ENCODE results near the gene ALPI.

ALPI gene

DNA sequence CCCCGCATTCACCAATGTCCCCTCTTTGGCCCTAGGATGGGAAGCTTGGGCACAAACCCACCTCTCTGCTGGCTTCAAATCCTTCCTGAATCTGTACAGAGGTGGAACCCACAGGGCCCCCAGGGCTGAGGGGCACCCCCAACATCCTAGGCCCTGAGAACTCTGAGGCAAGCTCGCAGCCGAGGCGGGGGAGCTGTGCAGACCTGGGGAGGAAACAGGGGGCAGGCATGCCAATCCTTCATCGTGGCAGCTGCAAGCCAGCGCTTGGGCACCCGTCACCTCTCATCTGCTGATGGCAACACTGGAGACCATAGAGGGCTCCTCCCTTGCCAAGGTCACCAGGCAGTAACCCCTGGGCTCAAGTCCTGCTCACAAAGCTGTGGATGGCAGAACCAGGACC is 20.8 kb downstream of the ALPI start:
- TF ChIP-seq, protein P1, sequence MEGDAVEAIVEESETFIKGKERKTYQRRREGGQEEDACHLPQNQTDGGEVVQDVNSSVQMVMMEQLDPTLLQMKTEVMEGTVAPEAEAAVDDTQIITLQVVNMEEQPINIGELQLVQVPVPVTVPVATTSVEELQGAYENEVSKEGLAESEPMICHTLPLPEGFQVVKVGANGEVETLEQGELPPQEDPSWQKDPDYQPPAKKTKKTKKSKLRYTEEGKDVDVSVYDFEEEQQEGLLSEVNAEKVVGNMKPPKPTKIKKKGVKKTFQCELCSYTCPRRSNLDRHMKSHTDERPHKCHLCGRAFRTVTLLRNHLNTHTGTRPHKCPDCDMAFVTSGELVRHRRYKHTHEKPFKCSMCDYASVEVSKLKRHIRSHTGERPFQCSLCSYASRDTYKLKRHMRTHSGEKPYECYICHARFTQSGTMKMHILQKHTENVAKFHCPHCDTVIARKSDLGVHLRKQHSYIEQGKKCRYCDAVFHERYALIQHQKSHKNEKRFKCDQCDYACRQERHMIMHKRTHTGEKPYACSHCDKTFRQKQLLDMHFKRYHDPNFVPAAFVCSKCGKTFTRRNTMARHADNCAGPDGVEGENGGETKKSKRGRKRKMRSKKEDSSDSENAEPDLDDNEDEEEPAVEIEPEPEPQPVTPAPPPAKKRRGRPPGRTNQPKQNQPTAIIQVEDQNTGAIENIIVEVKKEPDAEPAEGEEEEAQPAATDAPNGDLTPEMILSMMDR (IDR thresholded peaks at IDR 0.05; ENCODE audit: control insufficient read depth, insufficient read depth, low read depth, low read length, missing control alignments), result no peak
- DNase-seq (ENCODE audit: low read depth), result no peak
- no peak overlapping the region for H3K4me3 ChIP-seq (ENCODE audit: control insufficient read depth, low read depth, low read length)

DNA sequence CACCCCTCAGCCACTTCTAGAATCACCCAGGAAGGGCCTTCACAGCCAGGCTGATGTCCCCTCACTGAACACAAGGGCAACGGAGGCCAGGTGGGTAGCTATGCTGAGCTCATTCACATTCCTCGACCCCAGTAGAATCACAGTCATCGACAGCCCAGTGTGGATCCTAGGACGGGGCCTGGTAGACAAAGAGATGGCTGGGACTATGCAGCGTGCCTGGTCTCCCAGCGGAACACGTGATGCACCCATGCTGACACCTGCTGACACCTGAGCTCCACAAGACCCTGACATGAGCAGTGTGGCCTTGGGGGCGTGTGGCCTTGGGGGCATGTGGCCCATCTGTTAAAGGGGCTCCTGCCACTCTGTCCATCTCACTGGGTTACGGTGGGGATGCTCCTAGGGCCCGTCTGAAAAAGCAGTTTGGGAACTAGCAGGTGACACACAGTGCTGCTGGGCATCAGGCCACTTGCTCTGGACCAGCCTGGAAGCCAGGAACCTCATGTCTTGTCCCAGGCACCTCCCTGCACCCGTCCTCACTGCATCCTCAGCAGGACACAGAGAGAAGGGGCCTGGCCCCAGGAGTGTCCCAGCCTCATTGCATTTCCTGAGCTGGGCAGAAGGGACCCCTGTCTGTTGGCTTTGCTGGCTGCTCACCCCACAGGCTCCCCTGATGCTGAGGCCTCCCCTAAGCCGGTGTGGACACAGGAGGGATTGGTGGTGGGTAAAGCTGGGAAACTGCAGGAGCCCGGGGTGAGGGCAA is 22.0 kb downstream of the ALPI start:
- no peak overlapping the region for H3K4me3 ChIP-seq (ENCODE audit: control insufficient read depth, low read depth, low read length)
- DNase-seq (ENCODE audit: low read depth), result no peak
- TF ChIP-seq, protein P1 (IDR thresholded peaks at IDR 0.05; ENCODE audit: control insufficient read depth, insufficient read depth, low read depth, low read length, missing control alignments), result no peak

DNA sequence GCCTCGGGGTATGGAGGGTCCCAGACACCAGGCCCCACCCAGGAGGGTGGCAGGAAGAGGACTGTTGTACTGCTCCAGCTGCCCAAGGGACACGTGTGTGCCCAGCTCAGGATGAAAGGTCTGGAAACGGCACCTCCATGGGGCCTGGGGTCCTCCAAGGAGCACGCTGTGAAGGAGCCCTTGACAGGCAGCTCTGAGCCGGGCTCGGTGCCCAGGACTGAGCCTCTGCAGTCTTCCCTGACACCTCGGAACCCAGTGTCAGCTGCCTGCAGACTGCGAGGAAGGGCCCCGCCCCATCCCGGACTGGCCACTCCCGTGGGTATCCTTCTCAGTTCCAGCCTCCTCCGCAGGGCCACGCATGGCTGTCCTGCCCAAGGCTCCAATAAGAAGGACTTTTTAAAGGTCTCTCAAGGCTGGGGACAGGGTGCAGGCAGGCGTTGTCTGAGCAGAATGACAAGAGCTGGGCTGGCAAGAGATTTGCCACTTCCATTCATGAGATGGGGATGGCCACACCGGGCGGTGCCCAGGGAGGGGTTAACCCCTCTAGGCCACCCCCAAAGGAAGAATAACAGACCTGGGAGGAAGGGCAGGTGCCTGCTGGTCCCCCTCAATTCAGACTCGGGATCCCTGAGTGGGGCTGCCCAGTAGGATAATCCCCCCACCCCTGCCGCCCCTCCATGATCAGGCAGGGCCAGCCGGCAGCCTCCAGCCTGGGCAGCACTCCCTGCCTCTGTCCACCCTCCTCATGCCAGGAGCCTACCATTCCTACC is 22.8 kb downstream of the ALPI start:
- TF ChIP-seq, protein P1 (IDR thresholded peaks at IDR 0.05; ENCODE audit: control insufficient read depth, insufficient read depth, low read depth, low read length, missing control alignments), result no peak
- DNase-seq (ENCODE audit: low read depth), result no peak
- no peak overlapping the region for H3K4me3 ChIP-seq (ENCODE audit: control insufficient read depth, low read depth, low read length)

DNA sequence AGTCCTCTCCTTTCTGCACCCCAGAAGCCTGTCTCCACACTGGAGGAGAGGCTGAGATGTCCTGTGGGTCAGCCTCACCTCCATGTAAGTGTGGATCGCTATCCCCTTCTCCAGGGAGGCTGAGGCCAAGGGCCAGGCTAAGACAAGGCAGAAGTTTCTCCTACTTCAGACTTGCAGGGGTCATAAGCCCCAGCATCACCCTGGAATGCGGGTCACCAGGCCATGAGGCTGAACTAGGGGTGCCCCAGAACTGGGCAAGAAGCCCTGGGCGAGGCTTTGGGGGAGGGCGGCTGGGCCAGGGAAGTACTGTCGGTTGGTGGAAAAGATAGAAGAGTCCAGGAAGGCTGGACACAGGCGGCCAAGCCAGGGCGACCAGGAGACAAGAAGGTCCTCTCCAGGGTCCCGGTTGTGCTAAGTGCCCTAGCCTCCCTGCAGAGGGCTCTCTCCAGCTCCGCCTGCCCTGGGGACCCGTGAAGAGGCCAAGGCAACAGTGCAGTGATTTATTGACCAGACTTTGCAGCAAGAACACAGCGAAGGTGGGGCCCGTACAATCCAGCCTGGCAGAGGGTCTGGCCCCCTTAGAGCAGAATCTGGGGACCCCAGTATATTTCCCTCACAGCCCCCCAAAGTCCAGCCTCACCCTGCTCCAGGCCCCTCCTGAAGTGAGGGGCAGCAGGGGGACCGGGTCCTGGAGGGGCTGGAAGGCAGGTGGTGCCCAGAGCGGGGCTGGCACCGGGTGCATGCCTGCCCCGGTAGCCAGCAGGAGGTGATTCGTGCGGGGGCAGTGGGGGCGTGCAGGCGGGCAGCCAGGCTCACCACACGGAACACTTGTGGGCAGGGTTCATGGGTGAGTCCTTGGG is 23.6 kb downstream of the ALPI start:
- no peak for DNase-seq (ENCODE audit: low read depth)
- TF ChIP-seq, protein P1 (IDR thresholded peaks at IDR 0.05; ENCODE audit: control insufficient read depth, insufficient read depth, low read depth, low read length, missing control alignments), result no peak
- H3K4me3 ChIP-seq (ENCODE audit: control insufficient read depth, low read depth, low read length), result no peak overlapping the region

DNA sequence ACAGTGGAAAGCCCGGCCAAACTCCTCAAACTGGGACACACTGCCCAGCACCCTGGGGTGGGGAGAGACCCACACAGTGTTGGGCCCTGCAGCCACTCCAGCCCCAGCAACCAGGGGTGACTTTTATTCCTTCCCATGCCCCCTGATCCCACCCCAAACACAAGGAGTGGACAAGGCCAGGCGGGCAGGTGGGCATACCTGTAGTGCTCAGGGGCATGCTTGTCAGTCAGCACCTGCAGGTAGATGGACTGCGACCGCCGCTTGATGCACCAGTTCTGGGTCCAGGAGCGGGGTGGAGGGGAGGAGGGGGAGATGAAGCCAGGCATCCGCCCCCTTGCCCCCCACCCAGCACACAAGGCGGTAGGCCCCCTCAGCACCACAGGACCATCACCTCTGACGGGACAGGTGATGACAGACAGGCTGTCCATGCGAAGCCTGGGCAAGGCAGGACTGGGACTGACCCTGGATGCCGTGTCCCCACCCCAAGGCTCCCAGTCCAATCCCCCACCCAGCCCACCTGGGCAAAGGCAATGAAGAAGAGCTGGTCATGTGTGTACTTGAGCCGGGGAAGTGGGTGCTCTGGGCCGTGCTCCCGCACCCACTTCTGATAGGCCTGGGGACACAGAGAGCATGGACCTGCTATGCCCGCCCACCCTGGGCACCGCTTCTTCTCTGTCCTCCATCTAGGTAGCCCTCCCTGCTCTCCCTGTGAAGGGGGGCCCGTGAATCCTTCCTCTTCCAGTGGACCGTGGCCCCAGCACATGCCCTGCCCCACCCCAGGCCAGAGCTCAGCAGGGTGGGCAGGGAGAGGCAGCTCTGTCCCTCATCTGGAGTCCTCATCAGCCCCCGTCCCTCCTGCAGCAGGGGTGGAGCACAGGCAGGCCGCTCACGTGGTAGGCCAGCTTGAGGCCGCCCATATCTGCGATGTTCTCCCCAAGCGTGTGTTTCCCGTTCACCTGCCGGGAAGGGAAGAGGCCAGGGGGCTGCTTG is 24.5 kb downstream of the ALPI start:
- no peak for DNase-seq (ENCODE audit: low read depth)
- no peak overlapping the region for H3K4me3 ChIP-seq (ENCODE audit: control insufficient read depth, low read depth, low read length)
- TF ChIP-seq, protein P1 (IDR thresholded peaks at IDR 0.05; ENCODE audit: control insufficient read depth, insufficient read depth, low read depth, low read length, missing control alignments), result no peak

Data from AG09309 (cell line).